Neural progenitor cell (in vitro differentiated cells): ENCODE measurements around the gene MARCHF3. TPM values are rescaled to one million over a fixed set of nuclear protein-coding genes. Genes with fewer than 3 reads are reported as not detected.

Experiments
- DNase-seq: peaks from one replicate; pipeline ENCODE4 v3.0.0-alpha.2; 2016; ENCODE audit warnings: low spot score
- H2AFZ ChIP-seq: fragments of 200-600 bp; sonication (generic); replicated peaks from 2 replicates; pipeline ENCODE4 v1.6.1; 2016; ENCODE audit warnings: antibody characterized with exemption
- H3F3A ChIP-seq: fragments of 200-600 bp; sonication (generic); 2 replicates; pipeline ENCODE4 v1.6.1; 2016; ENCODE audit warnings: antibody characterized with exemption, low read depth
- H3K27ac ChIP-seq: fragments of 200-600 bp; sonication (generic); 2 replicates; pipeline ENCODE4 v1.5.1; 2016; ENCODE audit warnings: mild to moderate bottlenecking
- H3K27me3 ChIP-seq: fragments of 200-600 bp; sonication (generic); 2 replicates; pipeline ENCODE4 v1.6.1; 2016; ENCODE audit warnings: mild to moderate bottlenecking, moderate library complexity
- H3K36me3 ChIP-seq: fragments of 200-600 bp; sonication (generic); 2 replicates; pipeline ENCODE4 v1.5.1; 2016
- H3K4me1 ChIP-seq: fragments of 200-600 bp; sonication (generic); 2 replicates; pipeline ENCODE4 v1.6.1; 2016; ENCODE audit warnings: mixed run types
- H3K4me2 ChIP-seq: fragments of 200-600 bp; sonication (generic); 2 replicates; pipeline ENCODE4 v1.6.1; 2016
- H3K4me3 ChIP-seq: fragments of 200-600 bp; sonication (generic); 2 replicates; pipeline ENCODE4 v1.5.1; 2016
- H3K79me2 ChIP-seq: fragments of 200-600 bp; sonication (generic); 2 replicates; pipeline ENCODE4 v1.6.1; 2016; ENCODE audit warnings: low read depth
- H3K9ac ChIP-seq: fragments of 200-600 bp; sonication (generic); 2 replicates; pipeline ENCODE4 v1.6.1; 2016
- H3K9me3 ChIP-seq: fragments of 200-600 bp; sonication (generic); 2 replicates; pipeline ENCODE4 v1.5.1; 2016; ENCODE audit warnings: low read depth
- H4K20me1 ChIP-seq: fragments of 200-600 bp; sonication (generic); 2 replicates; pipeline ENCODE4 v1.6.1; 2016; ENCODE audit warnings: low read depth
- H3K27ac Mint-ChIP-seq: 3 replicates; pipeline ENCODE4 v1.8.0; 2021; ENCODE audit warnings: mixed read lengths
- H3K27me3 Mint-ChIP-seq: 2 replicates; pipeline ENCODE4 v1.8.0; 2022; ENCODE audit warnings: low read depth, mild to moderate bottlenecking, inconsistent platforms, moderate library complexity, mixed read lengths; ENCODE audit not compliant: insufficient read depth
- H3K36me3 Mint-ChIP-seq: 3 replicates; pipeline ENCODE4 v1.8.0; 2021; ENCODE audit warnings: mixed read lengths
- H3K4me1 Mint-ChIP-seq: 3 replicates; pipeline ENCODE4 v1.8.0; 2021; ENCODE audit warnings: mixed read lengths
- H3K4me3 Mint-ChIP-seq: 3 replicates; pipeline ENCODE4 v1.8.0; 2021; ENCODE audit warnings: mild to moderate bottlenecking, moderate library complexity, mixed read lengths
- H3K9me3 Mint-ChIP-seq: 3 replicates; pipeline ENCODE4 v1.8.0; 2020; ENCODE audit warnings: mixed read lengths
- EZH2 ChIP-seq: fragments of 200-600 bp; sonication (generic); IDR thresholded peaks from 2 replicates; pipeline ENCODE4 v1.6.1; 2017; ENCODE audit warnings: antibody characterized with exemption, mild to moderate bottlenecking, moderate library complexity
- EZH2phosphoT487 ChIP-seq: fragments of 200-600 bp; sonication (generic); IDR thresholded peaks from 2 replicates; pipeline ENCODE4 v1.6.1; 2017; ENCODE audit warnings: antibody characterized with exemption
- total RNA-seq: library from RNA; depleted of rRNA; stranded (reverse); fragments of >200 nt; gene quantifications from 2 replicates; pipeline ENCODE4 v1.2.3, GENCODE V29; 2015; ENCODE audit warnings: low replicate concordance
- TF ChIP-seq, protein P1 (sequence below): fragments of 200-600 bp; sonication (generic); IDR thresholded peaks from 2 replicates; pipeline ENCODE4 v1.5.1; 2017; ENCODE audit warnings: antibody characterized with exemption, mild to moderate bottlenecking

The MARCHF3 gene
- total RNA-seq, 1 donor from 2014 or later = 6.1 TPM

DNA sequence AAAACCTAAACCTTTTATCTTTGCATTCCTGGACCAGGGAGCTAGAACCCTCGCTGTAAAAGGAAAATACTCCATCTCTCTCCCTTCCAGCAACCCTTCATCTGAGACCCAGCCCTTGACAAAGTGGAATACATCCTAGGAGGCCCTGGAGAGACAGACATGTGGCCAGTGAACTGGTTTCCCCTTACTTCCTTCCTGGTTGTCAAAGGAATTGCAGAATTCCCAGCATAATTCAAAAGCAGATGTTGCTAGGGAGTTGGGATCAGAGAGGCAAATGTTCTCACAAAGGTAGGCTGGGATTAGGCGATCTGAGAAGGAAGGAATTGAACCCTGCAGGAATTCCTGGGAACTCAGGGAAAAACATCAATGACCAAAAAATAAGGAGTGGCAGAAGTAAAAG is 80.9 kb downstream of the MARCHF3 start:
- Mint-ChIP-seq H3K27me3 (no peaks in the 10 kb centered on the region), H3K9me3 (no peaks in the 10 kb centered on the region), H3K4me3 (no peak overlapping the region), H3K27ac (no peak overlapping the region), H3K36me3 (no peaks in the 10 kb centered on the region), H3K4me1 (peaks cover 4% of the 10 kb centered on the region)
- H3K27me3 ChIP-seq = no peaks in the 10 kb centered on the region
- H2AFZ ChIP-seq = no peak overlapping the region
- no peak overlapping the region for H3K27ac ChIP-seq
- no peak overlapping the region for H3K9ac ChIP-seq
- H3K4me1 ChIP-seq = peaks cover 9% of the 10 kb centered on the region
- DNase-seq = no peak
- H3K79me2 ChIP-seq = no peaks in the 10 kb centered on the region
- H4K20me1 ChIP-seq = no peaks in the 10 kb centered on the region
- H3K4me2 ChIP-seq = no peak overlapping the region
- H3K4me3 ChIP-seq = no peak overlapping the region
- no peak for TF ChIP-seq EZH2phosphoT487
- TF ChIP-seq, protein P1, sequence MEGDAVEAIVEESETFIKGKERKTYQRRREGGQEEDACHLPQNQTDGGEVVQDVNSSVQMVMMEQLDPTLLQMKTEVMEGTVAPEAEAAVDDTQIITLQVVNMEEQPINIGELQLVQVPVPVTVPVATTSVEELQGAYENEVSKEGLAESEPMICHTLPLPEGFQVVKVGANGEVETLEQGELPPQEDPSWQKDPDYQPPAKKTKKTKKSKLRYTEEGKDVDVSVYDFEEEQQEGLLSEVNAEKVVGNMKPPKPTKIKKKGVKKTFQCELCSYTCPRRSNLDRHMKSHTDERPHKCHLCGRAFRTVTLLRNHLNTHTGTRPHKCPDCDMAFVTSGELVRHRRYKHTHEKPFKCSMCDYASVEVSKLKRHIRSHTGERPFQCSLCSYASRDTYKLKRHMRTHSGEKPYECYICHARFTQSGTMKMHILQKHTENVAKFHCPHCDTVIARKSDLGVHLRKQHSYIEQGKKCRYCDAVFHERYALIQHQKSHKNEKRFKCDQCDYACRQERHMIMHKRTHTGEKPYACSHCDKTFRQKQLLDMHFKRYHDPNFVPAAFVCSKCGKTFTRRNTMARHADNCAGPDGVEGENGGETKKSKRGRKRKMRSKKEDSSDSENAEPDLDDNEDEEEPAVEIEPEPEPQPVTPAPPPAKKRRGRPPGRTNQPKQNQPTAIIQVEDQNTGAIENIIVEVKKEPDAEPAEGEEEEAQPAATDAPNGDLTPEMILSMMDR = no peak
- H3K9me3 ChIP-seq = no peaks in the 10 kb centered on the region
- no peaks in the 10 kb centered on the region for H3F3A ChIP-seq
- H3K36me3 ChIP-seq = no peaks in the 10 kb centered on the region

DNA sequence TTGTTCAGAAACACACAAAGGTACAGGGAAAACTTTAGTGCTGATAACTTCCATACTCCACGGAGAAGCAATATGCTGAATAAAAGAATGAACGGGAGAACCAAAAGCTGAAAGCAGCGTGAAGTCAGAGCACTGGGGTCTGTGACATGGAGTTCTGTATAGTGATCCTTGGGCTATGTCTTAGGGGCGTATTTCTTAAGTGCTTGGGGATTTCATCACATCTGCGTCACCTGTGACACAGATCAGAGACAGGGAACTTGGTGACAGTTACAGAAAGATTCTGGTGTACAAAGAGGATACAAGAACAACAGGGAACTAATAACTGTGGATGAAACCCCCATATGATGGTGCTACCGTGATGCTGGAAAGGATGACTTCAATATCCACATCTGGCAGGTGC is 81.9 kb downstream of the MARCHF3 start:
- Histone ChIP-seq H2AFZ (no peak overlapping the region), H3K9me3 (no peaks in the 10 kb centered on the region), H3F3A (no peaks in the 10 kb centered on the region), H3K27me3 (no peaks in the 10 kb centered on the region), H3K4me1 (peaks cover 9% of the 10 kb centered on the region), H3K27ac (no peak overlapping the region), H3K4me2 (no peak overlapping the region), H3K4me3 (no peak overlapping the region), H4K20me1 (no peaks in the 10 kb centered on the region), H3K36me3 (no peaks in the 10 kb centered on the region), H3K79me2 (no peaks in the 10 kb centered on the region), H3K9ac (no peak overlapping the region)
- H3K4me3 Mint-ChIP-seq = no peak overlapping the region
- no peaks in the 10 kb centered on the region for H3K27me3 Mint-ChIP-seq
- no peak for DNase-seq
- H3K9me3 Mint-ChIP-seq = no peaks in the 10 kb centered on the region
- no peaks in the 10 kb centered on the region for H3K36me3 Mint-ChIP-seq
- H3K27ac Mint-ChIP-seq = no peak overlapping the region
- TF ChIP-seq, protein P1 = no peak
- no peak for TF ChIP-seq EZH2phosphoT487
- no peak for TF ChIP-seq EZH2
- H3K4me1 Mint-ChIP-seq = peaks cover 4% of the 10 kb centered on the region

DNA sequence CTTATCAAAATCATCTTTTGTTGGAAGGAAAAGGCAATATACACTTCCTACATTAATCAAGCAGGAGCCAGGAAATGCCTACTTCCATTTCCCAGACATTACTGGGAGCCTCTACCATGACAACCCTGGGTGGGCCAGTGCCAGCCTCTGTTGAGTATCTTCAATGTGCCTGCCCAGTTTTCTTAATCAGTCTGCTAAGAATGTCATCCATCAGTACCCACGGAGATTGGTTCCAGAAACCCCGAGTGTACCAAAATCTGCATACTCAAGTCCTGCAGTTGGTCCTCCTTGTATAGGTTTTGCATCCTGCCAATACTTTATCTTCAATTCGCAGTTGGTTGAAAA is 82.4 kb downstream of the MARCHF3 start:
- no peak overlapping the region for H3K4me3 ChIP-seq
- no peak overlapping the region for H3K4me2 ChIP-seq
- Mint-ChIP-seq H3K9me3 (no peaks in the 10 kb centered on the region), H3K27ac (no peak overlapping the region), H3K36me3 (no peaks in the 10 kb centered on the region), H3K4me1 (peaks cover 4% of the 10 kb centered on the region), H3K27me3 (no peaks in the 10 kb centered on the region), H3K4me3 (no peak overlapping the region)
- no peak for DNase-seq
- TF ChIP-seq, protein P1 = no peak
- no peak for TF ChIP-seq EZH2phosphoT487
- no peak for TF ChIP-seq EZH2
- no peak overlapping the region for H2AFZ ChIP-seq
- no peaks in the 10 kb centered on the region for H3K36me3 ChIP-seq
- no peak overlapping the region for H3K9ac ChIP-seq
- no peaks in the 10 kb centered on the region for H3F3A ChIP-seq
- no peaks in the 10 kb centered on the region for H3K9me3 ChIP-seq
- H3K79me2 ChIP-seq = no peaks in the 10 kb centered on the region
- H3K27me3 ChIP-seq = no peaks in the 10 kb centered on the region
- H3K27ac ChIP-seq = no peak overlapping the region
- peaks cover 9% of the 10 kb centered on the region for H3K4me1 ChIP-seq
- H4K20me1 ChIP-seq = no peaks in the 10 kb centered on the region
